Measurements from ENCODE around the gene PTPN3. TPM values are rescaled to one million over a fixed set of nuclear protein-coding genes. Genes with fewer than 3 reads are reported as not detected.

Gene PTPN3
- total RNA-seq, 1 donor from 2014 or later, result 0.62 TPM

DNA sequence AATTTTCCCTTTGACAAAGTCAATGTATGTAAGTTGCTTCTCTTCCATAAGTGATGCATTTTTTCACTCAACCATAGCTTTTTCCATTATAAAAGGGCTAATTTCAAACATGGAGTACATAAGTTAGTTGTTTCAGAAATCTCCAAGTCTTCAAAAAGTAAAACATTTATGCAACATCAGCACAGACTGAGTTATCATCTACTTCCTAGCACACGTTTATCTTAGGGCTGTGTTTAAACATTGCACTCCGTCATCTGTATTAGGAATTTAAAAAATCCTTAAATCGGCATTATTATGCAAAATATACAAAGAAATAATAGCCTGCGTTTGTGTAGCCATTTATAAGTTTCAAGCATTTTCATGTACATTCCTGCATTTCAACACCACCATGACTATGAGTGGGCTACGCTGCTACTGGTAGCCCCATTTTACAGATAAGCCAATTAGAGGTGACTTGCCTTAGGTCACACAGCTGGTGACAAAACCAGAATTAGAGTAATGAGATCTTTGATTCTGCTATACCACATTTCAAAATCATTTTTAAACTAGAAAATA, 43.4 kb downstream of the PTPN3 start:
- Mint-ChIP-seq H3K27ac (ENCODE audit: unreplicated experiment) (no peak overlapping the region), H3K4me1 (ENCODE audit: unreplicated experiment) (no peaks in the 10 kb centered on the region), H3K27me3 (ENCODE audit: unreplicated experiment) (no peaks in the 10 kb centered on the region), H3K36me3 (ENCODE audit: low read depth, unreplicated experiment) (no peaks in the 10 kb centered on the region), H3K4me3 (ENCODE audit: unreplicated experiment) (no peak overlapping the region), H3K9me3 (ENCODE audit: unreplicated experiment) (no peaks in the 10 kb centered on the region)
- TF ChIP-seq, protein P1, sequence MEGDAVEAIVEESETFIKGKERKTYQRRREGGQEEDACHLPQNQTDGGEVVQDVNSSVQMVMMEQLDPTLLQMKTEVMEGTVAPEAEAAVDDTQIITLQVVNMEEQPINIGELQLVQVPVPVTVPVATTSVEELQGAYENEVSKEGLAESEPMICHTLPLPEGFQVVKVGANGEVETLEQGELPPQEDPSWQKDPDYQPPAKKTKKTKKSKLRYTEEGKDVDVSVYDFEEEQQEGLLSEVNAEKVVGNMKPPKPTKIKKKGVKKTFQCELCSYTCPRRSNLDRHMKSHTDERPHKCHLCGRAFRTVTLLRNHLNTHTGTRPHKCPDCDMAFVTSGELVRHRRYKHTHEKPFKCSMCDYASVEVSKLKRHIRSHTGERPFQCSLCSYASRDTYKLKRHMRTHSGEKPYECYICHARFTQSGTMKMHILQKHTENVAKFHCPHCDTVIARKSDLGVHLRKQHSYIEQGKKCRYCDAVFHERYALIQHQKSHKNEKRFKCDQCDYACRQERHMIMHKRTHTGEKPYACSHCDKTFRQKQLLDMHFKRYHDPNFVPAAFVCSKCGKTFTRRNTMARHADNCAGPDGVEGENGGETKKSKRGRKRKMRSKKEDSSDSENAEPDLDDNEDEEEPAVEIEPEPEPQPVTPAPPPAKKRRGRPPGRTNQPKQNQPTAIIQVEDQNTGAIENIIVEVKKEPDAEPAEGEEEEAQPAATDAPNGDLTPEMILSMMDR (IDR thresholded peaks at IDR 0.05; ENCODE audit: unreplicated experiment), result no peak
- no peak for DNase-seq (ENCODE audit: low spot score)

DNA sequence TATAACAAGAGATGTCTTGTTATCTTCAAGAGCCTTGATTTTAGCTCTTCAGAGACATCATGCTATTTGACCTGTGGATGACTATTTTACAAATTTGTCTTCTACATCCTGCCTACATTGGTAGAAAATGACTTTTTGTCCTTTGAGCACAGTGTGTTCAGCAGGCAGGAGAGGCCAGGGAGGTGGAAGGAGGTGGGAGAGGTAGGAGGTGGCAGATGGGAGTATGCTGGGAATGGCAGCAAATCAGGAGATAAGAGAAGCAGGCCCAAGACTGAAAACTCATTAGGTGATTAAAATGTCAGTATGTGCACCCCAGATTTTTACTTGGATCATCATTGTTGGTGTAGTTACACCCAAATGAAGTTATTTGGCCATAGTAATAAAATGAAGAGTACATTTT, 44.1 kb downstream of the PTPN3 start:
- Mint-ChIP-seq H3K36me3 (ENCODE audit: low read depth, unreplicated experiment) (no peaks in the 10 kb centered on the region), H3K27me3 (ENCODE audit: unreplicated experiment) (peaks cover 3% of the 10 kb centered on the region), H3K9me3 (ENCODE audit: unreplicated experiment) (no peaks in the 10 kb centered on the region), H3K27ac (ENCODE audit: unreplicated experiment) (no peak overlapping the region), H3K4me1 (ENCODE audit: unreplicated experiment) (no peaks in the 10 kb centered on the region), H3K4me3 (ENCODE audit: unreplicated experiment) (no peak overlapping the region)
- no peak for DNase-seq (ENCODE audit: low spot score)
- TF ChIP-seq, protein P1 (IDR thresholded peaks at IDR 0.05; ENCODE audit: unreplicated experiment), result no peak

DNA sequence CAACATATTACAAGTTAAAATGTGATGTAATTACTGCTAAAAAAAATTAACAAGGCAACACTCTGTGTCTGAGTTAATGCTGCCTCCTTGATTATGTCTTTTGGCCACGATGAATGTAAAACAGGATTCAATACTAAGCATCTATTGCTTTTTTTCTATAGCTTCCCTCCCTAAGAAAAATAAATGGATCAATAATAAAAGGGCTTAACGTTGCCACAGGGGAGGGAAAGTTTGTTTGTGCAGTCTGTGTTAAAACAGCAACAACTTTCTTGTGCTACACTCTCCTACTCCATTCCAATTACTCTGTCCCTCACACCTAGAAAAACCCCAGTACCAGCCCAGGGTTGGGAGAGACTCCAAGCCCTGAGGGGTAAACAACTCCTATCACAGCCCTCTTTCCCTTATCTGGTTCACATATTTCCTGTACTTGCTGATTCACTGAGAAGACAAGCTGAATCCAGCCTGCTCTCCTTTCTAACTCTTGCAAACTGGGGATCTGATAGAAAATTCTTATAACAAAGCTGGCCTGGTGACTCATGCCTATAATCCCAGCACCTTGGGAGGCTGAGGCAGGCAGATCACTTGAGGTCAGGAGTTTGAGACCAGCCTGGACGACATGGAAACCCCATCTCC, 44.8 kb downstream of the PTPN3 start:
- Mint-ChIP-seq H3K27me3 (ENCODE audit: unreplicated experiment) (peaks cover 3% of the 10 kb centered on the region), H3K9me3 (ENCODE audit: unreplicated experiment) (no peaks in the 10 kb centered on the region), H3K4me3 (ENCODE audit: unreplicated experiment) (no peak overlapping the region), H3K27ac (ENCODE audit: unreplicated experiment) (no peak overlapping the region), H3K36me3 (ENCODE audit: low read depth, unreplicated experiment) (no peaks in the 10 kb centered on the region), H3K4me1 (ENCODE audit: unreplicated experiment) (no peaks in the 10 kb centered on the region)
- TF ChIP-seq, protein P1 (IDR thresholded peaks at IDR 0.05; ENCODE audit: unreplicated experiment), result no peak
- DNase-seq (ENCODE audit: low spot score), result no peak

DNA sequence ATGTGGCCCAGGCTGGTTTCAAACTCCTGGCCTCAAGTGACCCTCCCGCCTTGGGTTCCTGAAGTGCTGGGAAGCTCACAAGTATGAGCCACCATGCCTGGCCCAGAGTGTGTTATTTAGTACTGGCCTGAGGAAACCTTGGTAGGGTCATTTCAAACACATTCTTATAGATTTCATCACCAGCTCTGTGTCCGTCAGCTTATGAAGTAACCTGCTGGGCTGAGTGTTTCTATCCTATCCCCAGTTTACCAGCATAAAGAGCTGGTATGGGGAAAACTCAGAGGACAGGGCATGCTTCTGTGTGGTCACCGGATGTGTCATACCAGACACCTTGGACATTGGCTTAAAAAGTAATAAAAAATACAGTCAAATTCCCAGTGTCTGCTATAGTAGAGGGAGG, 45.3 kb downstream of the PTPN3 start:
- TF ChIP-seq, protein P1 (IDR thresholded peaks at IDR 0.05; ENCODE audit: unreplicated experiment), result no peak
- no peak for DNase-seq (ENCODE audit: low spot score)
- Mint-ChIP-seq H3K27ac (ENCODE audit: unreplicated experiment) (no peak overlapping the region), H3K4me3 (ENCODE audit: unreplicated experiment) (no peak overlapping the region), H3K9me3 (ENCODE audit: unreplicated experiment) (no peaks in the 10 kb centered on the region), H3K36me3 (ENCODE audit: low read depth, unreplicated experiment) (no peaks in the 10 kb centered on the region), H3K4me1 (ENCODE audit: unreplicated experiment) (peaks cover 2% of the 10 kb centered on the region), H3K27me3 (ENCODE audit: unreplicated experiment) (peaks cover 4% of the 10 kb centered on the region)

DNA sequence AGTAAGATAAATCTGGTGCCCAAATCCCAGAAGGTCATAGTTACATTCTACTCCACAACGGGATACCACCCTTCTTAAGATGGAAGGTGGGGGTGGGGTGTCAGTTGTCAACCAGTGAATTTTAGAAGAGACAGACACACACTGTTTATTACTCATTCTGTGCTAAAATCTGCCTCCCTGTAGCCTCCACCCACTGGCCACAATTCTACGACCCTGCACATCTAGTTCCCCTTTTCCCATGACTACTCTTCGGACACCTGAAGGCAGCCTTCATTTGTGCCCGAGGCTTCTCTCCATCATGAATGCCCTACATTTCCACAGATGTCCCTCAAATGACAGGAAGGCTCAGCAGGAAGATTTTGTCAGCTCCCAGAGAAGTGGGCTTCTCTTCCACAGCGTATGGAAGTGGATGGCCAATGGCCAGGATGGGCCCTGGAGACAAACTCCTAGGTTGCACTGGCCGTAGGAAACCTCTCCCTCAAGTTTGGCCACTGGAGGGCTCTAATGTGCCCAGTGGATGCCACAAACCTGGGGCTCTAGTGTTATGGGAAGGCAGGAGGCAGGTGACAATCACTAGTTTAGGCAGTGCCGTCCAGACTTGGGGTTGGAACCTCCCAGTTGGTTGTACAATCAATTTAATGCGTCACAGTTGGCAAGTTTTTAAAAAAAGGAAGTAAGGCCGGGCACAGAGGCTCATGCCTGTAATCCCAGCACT, 46.6 kb downstream of the PTPN3 start:
- TF ChIP-seq, protein P1 (IDR thresholded peaks at IDR 0.05; ENCODE audit: unreplicated experiment), result no peak

More for the DNA sequence above, 46.6 kb downstream of the PTPN3 start:
- H3K27me3 Mint-ChIP-seq (ENCODE audit: unreplicated experiment), result peaks cover 5% of the 10 kb centered on the region
- H3K4me1 Mint-ChIP-seq (ENCODE audit: unreplicated experiment), result peaks cover 4% of the 10 kb centered on the region
- H3K9me3 Mint-ChIP-seq (ENCODE audit: unreplicated experiment), result no peaks in the 10 kb centered on the region
- H3K4me3 Mint-ChIP-seq (ENCODE audit: unreplicated experiment), result no peak overlapping the region
- no peaks in the 10 kb centered on the region for H3K36me3 Mint-ChIP-seq (ENCODE audit: low read depth, unreplicated experiment)
- H3K27ac Mint-ChIP-seq (ENCODE audit: unreplicated experiment), result no peak overlapping the region
- no peak for DNase-seq (ENCODE audit: low spot score)

Data from endothelial cell (in vitro differentiated cells).